GM20000 (cell line): ENCODE measurements around the gene SWAP70.
"Not testable (repeated sequence)": the region's sequence is repeated elsewhere in the genome, so short reads cannot be mapped to it uniquely, and the experiment has no call there.

ENCODE experiments used
- DNase-seq: peaks from one replicate; pipeline ENCODE4 v3.0.0; 2012; ENCODE audit warnings: low spot score
- TF ChIP-seq, protein P1 (sequence below): IDR thresholded peaks from 2 replicates; pipeline ENCODE4 v1.5.1; 2012; ENCODE audit warnings: mild to moderate bottlenecking, control low read depth; ENCODE audit errors: extremely low read depth, missing control alignments

The SWAP70 gene

DNA sequence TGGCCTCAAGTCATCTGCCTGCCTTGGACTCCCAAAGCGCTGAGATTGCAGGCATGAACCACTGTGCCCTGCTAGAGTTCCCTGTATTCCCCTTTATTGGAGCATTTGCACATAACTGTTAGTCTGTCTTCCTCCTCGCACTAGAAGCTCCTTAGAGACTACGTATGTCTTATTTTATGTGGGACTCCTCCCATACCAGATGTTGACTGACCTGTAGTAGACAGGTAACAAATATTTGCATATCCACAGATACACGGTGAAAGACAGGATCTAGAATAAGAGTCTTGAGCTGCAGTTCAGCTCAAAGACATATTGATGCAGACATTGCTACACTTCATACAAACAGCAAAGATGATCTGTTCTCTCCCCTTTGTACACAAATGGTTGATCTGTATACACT, 40.7 kb downstream of the SWAP70 start:
- TF ChIP-seq, protein P1, sequence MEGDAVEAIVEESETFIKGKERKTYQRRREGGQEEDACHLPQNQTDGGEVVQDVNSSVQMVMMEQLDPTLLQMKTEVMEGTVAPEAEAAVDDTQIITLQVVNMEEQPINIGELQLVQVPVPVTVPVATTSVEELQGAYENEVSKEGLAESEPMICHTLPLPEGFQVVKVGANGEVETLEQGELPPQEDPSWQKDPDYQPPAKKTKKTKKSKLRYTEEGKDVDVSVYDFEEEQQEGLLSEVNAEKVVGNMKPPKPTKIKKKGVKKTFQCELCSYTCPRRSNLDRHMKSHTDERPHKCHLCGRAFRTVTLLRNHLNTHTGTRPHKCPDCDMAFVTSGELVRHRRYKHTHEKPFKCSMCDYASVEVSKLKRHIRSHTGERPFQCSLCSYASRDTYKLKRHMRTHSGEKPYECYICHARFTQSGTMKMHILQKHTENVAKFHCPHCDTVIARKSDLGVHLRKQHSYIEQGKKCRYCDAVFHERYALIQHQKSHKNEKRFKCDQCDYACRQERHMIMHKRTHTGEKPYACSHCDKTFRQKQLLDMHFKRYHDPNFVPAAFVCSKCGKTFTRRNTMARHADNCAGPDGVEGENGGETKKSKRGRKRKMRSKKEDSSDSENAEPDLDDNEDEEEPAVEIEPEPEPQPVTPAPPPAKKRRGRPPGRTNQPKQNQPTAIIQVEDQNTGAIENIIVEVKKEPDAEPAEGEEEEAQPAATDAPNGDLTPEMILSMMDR: no peak
- no peak for DNase-seq

DNA sequence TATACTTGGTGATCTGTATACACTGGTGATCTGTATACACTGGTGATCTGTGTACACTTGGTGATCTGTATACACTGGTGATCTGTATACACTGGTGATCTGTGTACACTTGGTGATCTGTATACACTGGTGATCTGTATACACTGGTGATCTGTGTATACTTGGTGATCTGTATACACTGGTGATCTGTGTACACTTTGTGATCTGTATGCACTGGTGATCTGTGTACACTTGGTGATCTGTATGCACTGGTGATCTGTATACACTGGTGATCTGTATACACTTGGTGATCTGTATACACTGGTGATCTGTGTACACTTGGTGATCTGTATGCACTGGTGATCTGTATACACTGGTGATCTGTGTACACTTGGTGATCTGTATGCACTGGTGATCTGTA, 41.5 kb downstream of the SWAP70 start:
- DNase-seq: not testable (repeated sequence)

DNA sequence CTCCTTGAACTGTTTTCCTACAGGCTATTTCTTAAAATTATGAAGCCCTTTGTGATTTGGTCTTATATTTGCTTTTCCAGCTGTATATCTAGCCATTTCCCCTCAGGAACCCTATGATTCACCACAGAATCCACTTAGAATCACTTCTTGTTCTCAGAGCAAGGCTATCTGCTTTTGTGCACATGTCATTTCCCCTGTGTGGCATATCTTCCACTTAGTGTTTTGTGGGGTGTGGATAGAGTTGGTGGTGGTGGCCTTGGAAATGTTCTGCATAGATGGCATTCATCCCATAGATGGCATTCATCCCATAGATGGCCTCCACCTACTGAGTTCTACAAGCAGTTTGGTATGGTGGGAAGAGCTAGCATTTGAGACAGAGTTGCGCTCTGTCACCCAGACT, 44.7 kb downstream of the SWAP70 start:
- DNase-seq: no peak
- TF ChIP-seq, protein P1: no peak

DNA sequence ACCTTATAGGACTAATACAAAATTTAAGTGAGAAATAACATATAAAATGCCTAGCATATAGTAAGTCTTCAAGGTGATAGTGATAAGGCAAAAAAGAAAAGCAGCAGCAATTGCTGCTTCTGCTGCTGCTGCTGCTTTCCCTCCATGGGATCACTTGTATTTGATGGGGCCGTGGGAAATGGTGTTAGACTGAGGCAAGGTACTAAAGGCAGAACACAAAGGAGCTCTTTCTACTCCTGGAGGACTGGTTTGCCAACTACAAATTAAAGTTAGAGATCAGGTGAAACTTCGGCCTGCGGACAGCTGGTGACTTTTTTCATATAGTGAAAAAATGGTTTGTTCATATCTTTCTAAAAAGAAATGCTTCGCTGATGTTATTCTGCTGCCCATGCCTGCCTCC, 46.3 kb downstream of the SWAP70 start:
- TF ChIP-seq, protein P1: no peak
- no peak for DNase-seq

DNA sequence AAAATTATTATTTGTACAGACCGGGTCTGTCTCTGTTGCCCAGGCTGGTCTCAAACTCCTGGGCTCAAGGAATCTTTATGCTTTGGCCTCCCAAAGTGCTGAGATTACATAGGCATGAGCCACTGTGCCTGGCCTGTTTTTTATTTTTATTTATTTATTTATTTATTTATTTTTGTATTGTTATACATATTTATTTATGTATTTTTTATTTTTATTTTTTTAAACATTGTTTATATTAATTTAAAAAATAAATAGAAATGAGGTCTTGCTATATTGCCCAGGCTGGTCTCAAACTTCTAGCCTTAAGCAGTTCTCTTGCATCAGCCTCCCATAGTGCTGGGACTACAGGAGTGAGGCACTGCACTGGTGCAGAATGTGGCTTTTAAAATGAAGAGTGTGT, 47.0 kb downstream of the SWAP70 start:
- TF ChIP-seq, protein P1: no peak
- DNase-seq: no peak

DNA sequence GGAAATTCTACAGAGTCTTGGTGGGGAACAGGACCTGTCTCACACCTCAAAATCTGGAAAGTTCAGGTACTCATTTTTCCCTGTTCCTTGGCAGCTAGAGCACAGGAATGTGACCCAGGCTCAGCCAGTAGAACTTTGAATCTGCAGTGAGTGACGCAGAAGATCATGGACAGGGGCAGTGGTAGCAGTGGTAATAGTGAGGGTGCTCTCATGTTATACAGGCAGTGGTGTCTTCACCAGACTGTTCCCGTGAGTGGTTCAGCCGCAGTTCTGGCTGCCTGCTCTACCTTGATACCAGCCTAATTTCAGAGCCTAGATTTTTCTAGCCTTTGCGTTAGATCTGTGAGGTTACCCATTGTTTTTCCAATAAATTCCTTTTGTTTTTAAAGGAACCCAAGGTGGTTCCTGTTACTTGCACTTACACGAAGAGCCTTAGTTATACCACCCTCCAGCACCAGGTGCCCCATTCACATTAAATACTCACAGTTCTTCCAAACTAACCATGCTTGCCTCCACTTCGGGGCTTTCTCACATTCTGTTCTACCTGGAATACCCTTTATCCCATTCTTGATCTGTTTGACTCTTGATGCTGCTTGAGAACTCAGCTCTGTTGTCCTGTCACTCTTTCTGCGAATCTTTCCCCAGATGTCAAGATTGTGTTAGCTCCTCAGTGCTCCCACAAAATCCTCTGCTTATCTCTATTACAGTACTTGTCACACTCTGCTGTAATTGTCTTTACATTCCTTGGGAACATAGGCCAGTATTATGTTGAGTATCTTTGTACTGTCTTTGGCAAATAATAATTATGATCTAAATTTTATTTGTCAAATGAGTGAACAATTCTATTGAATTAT, 47.8 kb downstream of the SWAP70 start:
- DNase-seq: no peak
- TF ChIP-seq, protein P1: no peak

DNA sequence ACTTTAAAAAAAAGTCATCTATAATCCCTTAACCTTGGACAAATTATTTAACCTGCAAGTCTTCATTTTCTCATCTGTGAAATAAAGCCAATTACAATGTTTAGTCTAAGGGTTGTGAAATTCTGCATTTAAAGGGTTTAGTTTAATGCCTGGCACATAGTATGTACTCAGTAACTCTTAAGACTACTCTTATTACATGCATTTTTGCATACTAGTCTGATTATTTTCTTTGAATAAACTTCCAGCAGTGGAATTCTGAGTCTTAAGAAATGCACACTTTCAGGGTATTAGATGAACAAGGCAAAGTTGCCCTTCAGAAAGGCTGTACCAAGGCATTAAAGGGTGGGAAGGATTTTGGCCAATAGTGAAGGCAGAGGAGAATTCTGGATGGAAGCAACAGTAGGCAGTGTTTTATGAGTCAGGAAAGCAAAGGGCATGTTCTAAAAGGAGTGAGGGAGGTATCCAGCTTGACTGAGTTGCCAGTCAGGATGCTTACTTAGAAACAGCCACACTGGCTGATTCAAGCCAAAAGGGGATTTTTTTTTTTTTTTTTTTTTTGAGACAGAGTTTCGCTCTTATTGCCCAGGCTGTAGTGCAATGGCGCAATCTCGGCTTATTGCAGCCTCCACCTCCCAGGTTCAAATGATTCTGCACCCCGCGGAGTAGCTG, 50.5 kb downstream of the SWAP70 start:
- TF ChIP-seq, protein P1: no peak
- DNase-seq: no peak
